Neural cell (in vitro differentiated cells): ENCODE data around the gene CISD2. TPM values are rescaled to one million over a fixed set of nuclear protein-coding genes. Genes with fewer than 3 reads are reported as not detected.

Source experiments
- H2AFZ ChIP-seq: fragments of 200-600, 300-800 bp; sonication (generic), shearing (Covaris generic); 2 replicates; pipeline ENCODE4 v1.6.0; 2014; ENCODE audit warnings: low read depth, mild to moderate bottlenecking, antibody characterized with exemption, low read length, moderate library complexity
- H3F3A ChIP-seq: fragments of 200-600 bp; shearing (Covaris generic); 2 replicates; pipeline ENCODE4 v1.6.1; 2016; ENCODE audit warnings: mild to moderate bottlenecking, moderate library complexity, mixed read lengths, antibody characterized with exemption, low read length; ENCODE audit not compliant: insufficient read depth, poor library complexity, severe bottlenecking
- H3K27ac ChIP-seq: fragments of 200-600, 300-800 bp; sonication (generic), shearing (Covaris generic); 2 replicates; pipeline ENCODE4 v1.5.1; 2014; ENCODE audit warnings: mild to moderate bottlenecking, low read length, moderate library complexity
- H3K27me3 ChIP-seq: fragments of 300-800, 200-600 bp; sonication (generic), shearing (Covaris generic); 2 replicates; pipeline ENCODE4 v1.6.0; 2014; ENCODE audit warnings: mild to moderate bottlenecking, low read depth, low read length, moderate library complexity; ENCODE audit not compliant: insufficient read depth
- H3K36me3 ChIP-seq: fragments of 300-800, 200-600 bp; sonication (generic), shearing (Covaris generic); 2 replicates; pipeline ENCODE4 v1.5.1; 2014; ENCODE audit warnings: mild to moderate bottlenecking, antibody characterized with exemption, low read length, moderate library complexity; ENCODE audit not compliant: insufficient read depth
- H3K4me2 ChIP-seq: fragments of 300-800, 200-600 bp; sonication (generic), shearing (Covaris generic); 2 replicates; pipeline ENCODE4 v1.6.0; 2014; ENCODE audit warnings: mild to moderate bottlenecking, low read length
- H3K4me3 ChIP-seq: fragments of 300-800, 200-600 bp; sonication (generic), shearing (Covaris generic); 2 replicates; pipeline ENCODE4 v1.5.1; 2014; ENCODE audit warnings: mild to moderate bottlenecking, low read length, moderate library complexity
- H3K79me2 ChIP-seq: fragments of 200-600 bp; shearing (Covaris generic); replicated peaks from 2 replicates; pipeline ENCODE4 v1.6.0; 2014; ENCODE audit warnings: mild to moderate bottlenecking, low read length, moderate library complexity; ENCODE audit not compliant: insufficient read depth
- H3K9ac ChIP-seq: fragments of 300-800, 200-600 bp; sonication (generic), shearing (Covaris generic); 2 replicates; pipeline ENCODE4 v1.6.1; 2016; ENCODE audit warnings: mild to moderate bottlenecking, low read length, mixed read lengths
- H3K9me2 ChIP-seq: fragments of 200-600 bp; shearing (Covaris generic); 2 replicates; pipeline ENCODE4 v1.6.1; 2016; ENCODE audit warnings: mild to moderate bottlenecking, low read length, mixed read lengths; ENCODE audit not compliant: insufficient read depth
- H3K9me3 ChIP-seq: fragments of 200-600, 300-800 bp; sonication (generic), shearing (Covaris generic); 2 replicates; pipeline ENCODE4 v1.6.1; 2016; ENCODE audit warnings: mild to moderate bottlenecking, mixed run types, low read length, moderate library complexity, mixed read lengths
- H4K20me1 ChIP-seq: fragments of 200-600 bp; shearing (Covaris generic); 2 replicates; pipeline ENCODE4 v1.6.1; 2016; ENCODE audit warnings: mild to moderate bottlenecking, mixed run types; ENCODE audit not compliant: insufficient read depth
- CTCF ChIP-seq: fragments of 450-650 bp; IDR thresholded peaks from 2 replicates; pipeline ENCODE4 v1.5.1; 2014; ENCODE audit warnings: antibody characterized with exemption, mild to moderate bottlenecking, moderate library complexity; ENCODE audit not compliant: poor library complexity, severe bottlenecking
- EP300 ChIP-seq: fragments of 450-650 bp; conservative IDR thresholded peaks from 2 replicates; pipeline ENCODE4 v1.6.1; 2014; ENCODE audit warnings: antibody characterized with exemption, mild to moderate bottlenecking, moderate library complexity; ENCODE audit not compliant: poor library complexity, severe bottlenecking
- EZH2 ChIP-seq: fragments of 200-600, 300-800 bp; shearing (Covaris generic), sonication (generic); IDR thresholded peaks from 2 replicates; pipeline ENCODE4 v1.6.1; 2014; ENCODE audit warnings: antibody characterized with exemption, low read length, borderline replicate concordance, mild to moderate bottlenecking; ENCODE audit not compliant: insufficient read depth, poor library complexity, severe bottlenecking
- MXI1 ChIP-seq: fragments of 450-650 bp; conservative IDR thresholded peaks from 2 replicates; pipeline ENCODE4 v1.6.1; 2014; ENCODE audit warnings: antibody characterized with exemption, mild to moderate bottlenecking; ENCODE audit not compliant: poor library complexity, severe bottlenecking
- POLR2AphosphoS5 ChIP-seq: IDR thresholded peaks from 2 replicates; pipeline ENCODE4 v1.6.1; 2012
- RAD21 ChIP-seq: fragments of 450-650 bp; conservative IDR thresholded peaks from 2 replicates; pipeline ENCODE4 v1.6.1; 2014; ENCODE audit warnings: antibody characterized with exemption, mild to moderate bottlenecking, moderate library complexity
- REST ChIP-seq: IDR thresholded peaks from 2 replicates; pipeline ENCODE4 v1.6.1; 2012; ENCODE audit warnings: borderline replicate concordance
- SMC3 ChIP-seq: fragments of 450-650 bp; conservative IDR thresholded peaks from 2 replicates; pipeline ENCODE4 v1.6.1; 2014; ENCODE audit warnings: antibody characterized with exemption, mild to moderate bottlenecking, moderate library complexity; ENCODE audit not compliant: poor library complexity
- TAF1 ChIP-seq: IDR thresholded peaks from 2 replicates; pipeline ENCODE4 v1.6.1; 2012; ENCODE audit warnings: low read depth
- polyA plus RNA-seq: library from polyadenylated mRNA; depleted of rRNA; stranded (reverse); fragments of >200 nt; gene quantifications from 2 replicates; pipeline ENCODE4 v1.2.3, GENCODE V29; 2014

CISD2 gene
- polyA plus RNA-seq, 1 donor from 2014 or later: 102 TPM

GRCh38 chr4:102819588-102820365, 49.0 kb upstream of the CISD2 start:
- no peak overlapping the region for H3K4me2 ChIP-seq
- H3K36me3 ChIP-seq: no peaks in the 10 kb centered on the region
- peaks cover 15% of the 10 kb centered on the region for H4K20me1 ChIP-seq

GRCh38 chr4:102823464-102823863, 45.3 kb upstream of the CISD2 start:
- Histone ChIP-seq H3K9me3 (no peaks in the 10 kb centered on the region), H2AFZ (no peak overlapping the region), H3K27me3 (no peaks in the 10 kb centered on the region), H3K9me2 (no peaks in the 10 kb centered on the region), H3K9ac (no peak overlapping the region), H4K20me1 (peaks cover 27% of the 10 kb centered on the region), H3K79me2 (peaks cover 83% of the 10 kb centered on the region), H3K4me2 (peak overlapping the region; percentile 58), H3F3A (peaks cover 9% of the 10 kb centered on the region), H3K36me3 (no peaks in the 10 kb centered on the region), H3K27ac (no peak overlapping the region), H3K4me3 (peak overlapping the region; percentile 90)
- TF ChIP-seq MXI1 (no peak), EP300 (no peak), RAD21 (no peak), TAF1 (no peak), REST (no peak), SMC3 (no peak), POLR2AphosphoS5 (no peak)

More at GRCh38 chr4:102819588-102820365, 49.0 kb upstream of the CISD2 start:
- Histone ChIP-seq H3K9me3 (no peaks in the 10 kb centered on the region), H3K27ac (no peak overlapping the region), H2AFZ (no peak overlapping the region), H3F3A (no peaks in the 10 kb centered on the region), H3K79me2 (peaks cover 98% of the 10 kb centered on the region), H3K9ac (no peak overlapping the region), H3K9me2 (no peaks in the 10 kb centered on the region), H3K27me3 (no peaks in the 10 kb centered on the region), H3K4me3 (peak overlapping the region; percentile 8)
- TF ChIP-seq MXI1: no peak
- TF ChIP-seq TAF1: no peak
- no peak for TF ChIP-seq POLR2AphosphoS5
- no peak for TF ChIP-seq SMC3
- no peak for TF ChIP-seq REST
- TF ChIP-seq EP300: no peak
- TF ChIP-seq EZH2: no peak
- TF ChIP-seq CTCF: no peak
- no peak for TF ChIP-seq RAD21
